ENCODE data around the gene STMND1. TPM values are rescaled to one million over a fixed set of nuclear protein-coding genes. Genes with fewer than 3 reads are reported as not detected.

The STMND1 gene
- polyA plus RNA-seq, 1 donor: 0.61 TPM

- H3K4me1 ChIP-seq (ENCODE audit: control insufficient read depth, insufficient read depth, low read length): no peaks in the 10 kb centered on the region
Observed at GRCh38 chr6:17178754-17179529, 77.1 kb downstream of the STMND1 start.

GRCh38 chr6:17179530-17180073, 77.8 kb downstream of the STMND1 start:
- no peaks in the 10 kb centered on the region for H3K4me1 ChIP-seq (ENCODE audit: control insufficient read depth, insufficient read depth, low read length)
- H3K9me3 ChIP-seq (ENCODE audit: control insufficient read depth, low read depth, low read length): no peaks in the 10 kb centered on the region
- H3K27ac ChIP-seq (ENCODE audit: low read length): no peak overlapping the region
- no peak for DNase-seq
- H3K27me3 ChIP-seq (ENCODE audit: control insufficient read depth, insufficient read depth, low read length): no peaks in the 10 kb centered on the region
- H3K36me3 ChIP-seq (ENCODE audit: control insufficient read depth, insufficient read depth, low read length): no peaks in the 10 kb centered on the region
- WGBS (ENCODE audit: insufficient coverage, low lambda C conversion rate): no CpG with 5 or more reads among the region's 5 CpGs
- no peak overlapping the region for H3K4me3 ChIP-seq (ENCODE audit: low read length)

More at GRCh38 chr6:17178754-17179529, 77.1 kb downstream of the STMND1 start:
- no CpG with 5 or more reads among the region's 1 CpG for WGBS (ENCODE audit: insufficient coverage, low lambda C conversion rate)
- Histone ChIP-seq H3K9me3 (ENCODE audit: control insufficient read depth, low read depth, low read length) (no peaks in the 10 kb centered on the region), H3K27me3 (ENCODE audit: control insufficient read depth, insufficient read depth, low read length) (no peaks in the 10 kb centered on the region), H3K4me3 (ENCODE audit: low read length) (no peak overlapping the region), H3K27ac (ENCODE audit: low read length) (no peak overlapping the region), H3K36me3 (ENCODE audit: control insufficient read depth, insufficient read depth, low read length) (no peaks in the 10 kb centered on the region)
- DNase-seq: no peak

Other genes with a start within 250 kb of the STMND1 start
- 3.6 TPM for gene RBM24, start 179.3 kb downstream of the STMND1 start, polyA plus RNA-seq